HG02885 (cell line): Measurements from ENCODE around the gene FBXL7.

Experiments used
- ATAC-seq: cut with Tn5 transposase; IDR thresholded peaks from one replicate; pipeline ENCODE4 v1.9.1; 2021; ENCODE audit warnings: mild to moderate bottlenecking; ENCODE audit not compliant: unreplicated experiment, poor library complexity

The FBXL7 gene

DNA sequence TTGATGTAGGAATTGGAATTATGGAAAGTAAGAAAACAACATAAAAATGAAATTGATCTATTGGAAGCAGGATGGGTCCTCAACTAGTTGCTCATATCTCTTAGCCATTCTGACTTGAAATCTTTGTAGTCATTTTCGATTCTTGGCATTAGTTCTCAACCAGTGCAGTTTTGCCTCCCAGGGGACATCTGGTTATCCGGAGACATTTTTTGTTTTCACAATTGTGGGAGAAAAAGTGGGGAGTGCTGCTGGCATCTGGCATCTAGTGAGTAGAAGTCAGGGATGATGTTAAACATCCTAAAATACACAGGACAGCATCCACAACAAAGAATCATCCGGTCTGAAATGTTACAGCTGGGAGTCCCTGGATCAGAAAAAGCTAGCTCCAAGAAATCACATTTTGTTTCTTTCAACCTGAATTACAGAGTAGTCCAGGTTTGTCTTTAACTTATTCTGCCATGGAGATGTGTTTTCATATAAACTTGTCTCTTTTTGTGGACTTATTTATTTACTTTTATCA, 74.9 kb downstream of the FBXL7 start:
- no peak for ATAC-seq

DNA sequence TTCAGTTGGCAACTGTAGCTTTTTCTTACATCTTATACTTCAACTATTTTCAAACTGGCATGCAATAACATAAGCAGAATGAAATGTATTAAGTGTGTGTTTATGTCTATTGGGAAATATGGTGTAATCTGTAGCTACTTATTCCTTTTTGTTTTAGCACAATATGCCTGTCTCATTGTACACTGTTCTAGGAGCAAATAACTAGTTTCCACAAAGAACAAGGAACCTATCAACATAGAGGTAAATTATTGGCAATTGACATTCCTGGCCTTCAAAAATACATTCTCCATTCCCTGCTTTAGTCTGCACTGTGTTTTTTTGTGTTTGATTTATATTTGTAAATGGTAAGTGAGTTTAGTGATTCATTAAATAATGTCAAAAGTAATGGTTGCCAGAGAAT, 75.7 kb downstream of the FBXL7 start:
- no peak for ATAC-seq

DNA sequence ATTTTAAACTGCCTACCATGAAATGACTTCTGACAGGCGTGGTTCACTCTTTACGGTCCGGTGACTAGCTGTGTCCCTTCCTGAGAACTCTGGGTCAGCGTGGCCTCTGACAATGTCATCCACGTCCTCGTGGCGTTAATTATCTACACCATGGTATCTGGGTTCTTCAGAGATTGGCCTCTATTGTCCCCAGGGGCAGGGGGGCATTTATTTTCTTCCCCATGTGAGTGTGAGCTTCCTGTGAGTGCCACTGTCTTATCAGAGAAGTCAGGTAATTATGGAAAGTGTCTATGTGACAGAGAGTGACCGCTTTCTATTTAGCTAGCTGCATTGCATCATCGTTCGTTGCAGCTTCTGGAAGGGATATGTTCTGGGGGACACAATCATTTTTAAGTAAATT, 77.2 kb downstream of the FBXL7 start:
- ATAC-seq: no peak

DNA sequence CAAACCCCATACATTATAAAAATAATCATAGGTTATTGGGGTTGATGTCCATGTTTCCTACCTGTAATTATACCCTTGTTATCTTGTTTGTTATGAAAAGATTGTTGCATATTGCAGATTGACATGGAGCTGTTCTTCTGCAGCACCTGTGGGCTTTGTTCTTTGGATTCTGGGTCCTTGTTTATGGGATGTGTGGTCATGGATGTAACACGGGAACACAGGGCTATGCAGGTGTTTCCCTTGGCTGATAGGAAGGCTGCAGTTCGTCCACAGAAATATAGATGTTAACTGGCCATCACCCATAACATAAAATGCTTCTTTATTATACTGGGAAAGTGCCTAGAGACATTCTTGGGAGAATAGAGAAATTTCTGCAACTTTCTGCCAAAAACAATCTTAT, 77.9 kb downstream of the FBXL7 start:
- no peak for ATAC-seq

DNA sequence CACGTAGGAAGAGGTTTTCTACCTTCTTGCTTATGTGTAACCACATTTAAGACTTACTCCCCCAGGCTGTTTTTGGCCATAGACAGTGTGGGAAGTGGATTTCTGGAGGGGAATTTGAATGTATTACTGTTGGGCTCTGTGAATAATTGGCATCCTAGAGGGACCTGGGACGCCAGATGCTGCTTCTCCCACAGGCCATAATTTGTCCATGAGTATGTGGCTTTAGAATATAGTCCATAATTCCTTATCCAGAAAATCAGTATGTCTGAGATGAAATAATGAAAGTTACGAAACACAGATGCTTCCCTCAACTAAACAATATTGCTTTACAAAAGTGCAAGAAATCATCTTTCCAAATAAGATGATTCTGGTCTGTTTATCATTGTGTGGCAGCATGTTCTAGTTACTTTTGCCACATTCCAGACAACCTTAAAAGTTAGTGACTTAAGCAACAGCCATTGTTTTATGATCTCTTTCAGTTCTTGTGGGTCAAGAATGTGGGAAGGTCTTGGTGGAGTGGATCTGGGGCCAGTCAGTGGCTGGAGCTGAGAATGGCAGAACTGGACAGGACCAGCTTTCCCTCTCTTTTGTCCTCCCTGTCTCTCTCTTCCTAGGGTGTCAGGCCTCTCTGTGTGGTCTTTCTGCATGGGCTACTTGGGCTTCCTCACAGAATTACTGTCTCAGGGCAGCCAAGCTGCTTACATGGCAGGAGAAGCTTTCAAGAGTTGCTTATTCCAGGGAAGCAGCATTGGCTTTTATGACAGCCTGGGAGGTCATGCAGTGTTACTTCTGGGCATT, 79.4 kb downstream of the FBXL7 start:
- ATAC-seq: no peak

DNA sequence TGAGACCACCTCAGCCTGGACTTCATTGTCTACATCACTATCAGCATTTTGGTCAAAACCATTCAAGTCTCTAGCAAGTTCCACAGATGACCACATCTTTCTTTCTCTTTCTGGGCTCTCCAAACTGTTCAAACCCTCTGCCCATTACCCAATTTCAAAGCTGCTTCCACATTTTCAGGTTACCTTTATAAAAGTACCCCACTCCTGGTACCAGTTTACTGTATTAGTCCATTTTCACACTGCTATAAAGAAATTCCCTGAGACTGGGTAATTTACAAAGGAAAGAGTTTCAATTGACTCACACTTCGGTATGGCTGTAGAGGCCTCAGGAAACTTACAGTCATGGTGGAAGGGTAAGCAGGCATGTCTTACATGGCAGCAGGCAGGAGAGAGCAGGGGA, 84.5 kb downstream of the FBXL7 start:
- ATAC-seq: no peak

DNA sequence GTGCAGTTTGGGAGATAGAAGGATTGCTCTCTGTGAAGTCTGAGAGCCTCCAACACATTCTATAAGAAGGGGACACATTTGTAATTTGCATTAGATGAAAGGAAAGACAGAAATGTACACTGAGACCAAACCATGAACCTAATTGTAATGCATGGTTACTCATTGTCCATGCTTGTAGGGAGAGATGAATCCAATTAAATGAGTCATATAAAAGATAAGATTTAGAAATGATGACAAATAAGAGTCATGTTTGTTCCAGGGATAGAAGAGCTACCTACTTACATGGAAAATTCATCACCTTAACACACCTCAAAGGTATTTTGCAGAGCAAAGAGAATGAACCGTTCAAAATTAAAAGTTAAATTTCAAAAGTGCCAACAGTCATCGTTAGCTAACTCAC, 85.1 kb downstream of the FBXL7 start:
- no peak for ATAC-seq

DNA sequence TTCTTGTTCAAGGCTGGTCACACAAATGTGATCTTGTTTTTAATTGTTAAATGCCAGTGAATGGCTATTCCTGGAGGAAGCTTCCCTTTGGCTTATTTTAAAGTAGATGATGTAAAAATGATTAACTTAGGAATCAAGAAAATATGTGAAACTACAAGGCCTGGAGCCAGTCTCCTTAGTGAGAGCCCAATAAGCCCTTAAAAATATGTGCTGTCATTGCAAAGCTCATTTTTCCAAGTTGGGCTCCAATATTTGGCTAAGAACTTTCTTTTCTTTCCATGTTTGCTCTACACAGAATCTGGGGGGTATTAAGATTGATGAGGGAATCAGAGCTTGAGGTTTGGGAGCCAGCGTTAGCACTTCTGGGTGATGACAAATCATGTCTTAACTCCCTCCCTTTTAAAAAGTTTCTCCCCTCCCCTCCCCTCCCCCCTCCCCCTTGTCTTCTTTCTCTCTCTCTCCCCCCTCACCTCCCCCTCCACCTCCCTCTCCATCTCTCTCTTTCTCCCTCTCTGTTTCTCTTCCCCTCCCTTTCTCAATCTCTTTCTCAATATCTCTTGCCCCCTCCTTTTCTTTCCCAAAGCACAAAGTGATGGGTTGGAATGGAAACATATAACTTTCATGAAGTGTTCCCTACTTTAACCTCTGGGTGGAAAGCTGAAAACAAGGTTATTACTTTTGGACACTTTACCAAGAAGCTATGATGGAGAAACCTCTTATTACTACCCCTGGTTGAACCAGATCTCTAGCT, 86.0 kb downstream of the FBXL7 start:
- no peak for ATAC-seq

DNA sequence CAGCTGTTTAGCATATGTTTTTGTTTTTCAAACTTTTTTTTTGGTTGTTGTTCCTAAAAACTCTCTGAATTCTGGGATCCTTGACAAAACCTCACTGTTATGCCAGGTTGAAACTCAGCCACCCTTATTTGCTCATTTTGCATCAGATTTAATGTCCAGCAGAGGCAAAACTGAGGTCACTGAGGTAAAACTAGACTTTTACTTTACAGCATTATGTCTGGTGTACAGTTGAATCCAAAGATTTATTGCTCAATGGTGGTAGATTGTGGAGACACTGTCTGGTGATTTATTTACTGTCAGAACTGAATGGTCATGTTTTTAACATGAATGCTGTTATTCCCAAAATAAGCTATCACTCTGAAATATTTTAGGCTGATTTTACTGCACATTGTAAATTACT, 87.9 kb downstream of the FBXL7 start:
- ATAC-seq: no peak

DNA sequence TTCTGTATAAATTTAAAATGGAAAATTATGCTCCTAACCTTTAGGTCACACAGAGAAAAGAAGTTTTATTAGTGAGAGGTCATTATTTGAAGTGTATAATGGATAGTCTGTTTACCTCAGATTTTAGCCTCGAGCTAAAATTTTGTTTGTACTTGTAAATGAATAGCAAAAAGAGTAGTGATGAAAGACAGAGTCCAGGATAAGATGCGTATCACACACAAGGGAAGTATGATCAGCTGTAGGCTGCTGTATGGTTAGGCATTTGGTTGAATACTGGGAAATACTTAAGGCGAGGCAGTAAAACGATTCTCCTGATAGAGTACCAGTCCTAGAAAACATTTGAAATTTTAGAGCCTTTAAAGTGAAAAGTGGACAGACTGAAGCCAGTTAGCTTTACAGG, 92.7 kb downstream of the FBXL7 start:
- no peak for ATAC-seq

DNA sequence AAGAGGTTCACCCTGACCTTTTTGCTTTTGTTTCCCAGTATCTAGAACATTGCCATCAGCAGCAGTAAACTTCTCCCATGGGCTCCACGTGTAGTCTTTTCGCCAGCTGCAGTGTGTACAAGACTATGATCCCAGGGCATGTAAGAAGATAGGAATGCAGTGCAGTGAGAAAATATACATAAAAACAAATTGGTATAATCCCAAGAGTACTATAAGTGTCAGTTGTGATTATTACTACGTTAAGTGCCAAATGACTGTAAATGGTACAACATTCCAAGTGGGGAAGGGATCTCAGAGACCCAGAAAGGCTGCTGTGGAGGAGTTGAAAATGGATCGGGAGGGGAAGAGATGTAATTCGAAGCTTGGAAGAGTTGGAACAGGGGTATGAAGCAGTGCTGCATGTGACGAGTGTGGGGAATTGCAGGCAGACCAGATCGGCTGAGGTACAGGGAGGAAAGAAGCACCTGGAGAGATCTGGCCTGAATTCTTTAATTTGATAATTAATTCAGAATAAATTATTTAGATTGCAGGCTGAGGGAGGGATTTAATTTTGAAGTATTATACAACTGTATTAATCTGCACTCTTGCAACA, 95.1 kb downstream of the FBXL7 start:
- ATAC-seq: no peak

DNA sequence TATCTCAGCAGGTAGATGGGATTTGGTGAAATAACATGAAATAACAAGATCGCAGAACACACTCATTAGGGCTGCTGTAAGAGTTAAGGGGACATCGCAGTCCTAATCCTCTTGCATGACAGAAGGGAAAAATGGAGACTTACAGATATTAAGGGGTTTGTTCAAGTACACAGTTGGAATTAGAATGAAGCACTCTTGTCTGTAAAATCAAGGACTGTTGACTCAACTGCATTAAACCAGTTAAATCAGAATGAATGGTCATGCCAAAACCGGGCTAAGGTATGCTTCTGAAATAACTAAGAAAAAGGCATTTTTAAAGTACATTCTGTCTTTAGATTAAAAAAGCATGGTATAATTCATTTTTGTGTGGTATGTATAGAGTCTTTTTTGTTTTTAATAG, 95.9 kb downstream of the FBXL7 start:
- ATAC-seq: no peak

DNA sequence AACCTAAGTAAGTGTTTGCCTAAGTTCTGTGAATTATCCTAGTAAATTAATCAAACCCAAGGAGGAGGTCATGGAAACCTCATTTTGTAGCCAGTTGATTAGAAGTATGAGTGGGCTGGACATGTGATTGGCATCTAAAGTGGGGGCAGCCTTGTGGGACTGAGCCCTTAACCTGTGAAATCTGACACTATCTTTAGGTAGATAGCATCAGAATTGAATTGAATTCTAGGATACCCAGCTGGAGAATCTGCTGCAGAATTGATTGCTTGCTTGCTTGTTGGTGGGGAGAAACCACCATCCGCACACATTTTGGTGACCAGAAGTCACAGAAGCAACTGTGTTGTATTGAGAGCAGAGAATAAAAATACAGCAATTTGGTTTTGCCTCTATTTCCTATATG, 97.0 kb downstream of the FBXL7 start:
- ATAC-seq: no peak

DNA sequence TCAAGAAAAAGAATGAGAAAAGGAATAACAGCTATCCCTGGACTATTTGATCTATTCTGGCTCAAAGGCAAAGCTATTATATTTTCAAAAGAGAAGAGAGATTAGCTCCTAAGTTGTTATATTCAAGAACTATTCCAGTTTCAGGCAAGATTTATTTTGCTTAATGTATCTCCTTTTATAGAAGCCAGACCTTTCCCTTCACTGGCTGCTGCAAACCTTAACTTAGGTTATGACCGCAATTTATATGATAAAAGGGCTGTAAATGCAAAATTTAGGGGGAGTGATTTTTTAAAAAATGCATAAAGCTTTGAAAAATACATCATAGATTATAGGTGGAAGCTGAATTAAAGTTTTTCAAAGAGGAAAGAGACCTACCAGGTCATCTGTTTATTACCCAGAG, 97.8 kb downstream of the FBXL7 start:
- ATAC-seq: no peak

DNA sequence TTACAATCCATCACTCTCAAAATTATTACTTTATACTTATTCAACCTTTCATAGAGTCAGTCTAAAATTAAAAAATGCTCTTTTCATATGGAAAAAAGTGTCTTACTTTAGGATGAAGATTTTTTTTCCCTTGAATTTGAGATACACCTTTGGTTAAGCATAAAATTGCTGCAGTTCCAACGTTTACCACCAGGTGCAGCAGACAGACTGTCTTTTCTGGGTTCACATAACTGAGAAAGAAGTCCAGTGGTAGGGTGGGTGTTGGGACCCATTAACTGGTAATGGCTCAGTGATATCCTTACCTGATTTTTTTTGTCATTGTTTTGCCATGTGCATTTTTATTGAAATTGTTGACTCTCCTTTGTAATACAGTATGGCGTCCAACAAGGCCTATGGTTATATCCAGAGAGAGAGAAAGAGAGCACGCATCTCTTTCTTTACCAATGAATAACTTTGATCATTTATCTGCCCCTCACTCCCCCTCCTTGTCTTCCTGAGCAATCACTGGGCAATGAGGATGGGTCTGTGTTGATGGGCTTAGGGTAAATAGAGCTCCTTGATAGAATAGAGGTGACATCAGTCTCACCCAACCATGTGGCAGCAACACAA, 98.4 kb downstream of the FBXL7 start:
- peak; percentile 66 for ATAC-seq

DNA sequence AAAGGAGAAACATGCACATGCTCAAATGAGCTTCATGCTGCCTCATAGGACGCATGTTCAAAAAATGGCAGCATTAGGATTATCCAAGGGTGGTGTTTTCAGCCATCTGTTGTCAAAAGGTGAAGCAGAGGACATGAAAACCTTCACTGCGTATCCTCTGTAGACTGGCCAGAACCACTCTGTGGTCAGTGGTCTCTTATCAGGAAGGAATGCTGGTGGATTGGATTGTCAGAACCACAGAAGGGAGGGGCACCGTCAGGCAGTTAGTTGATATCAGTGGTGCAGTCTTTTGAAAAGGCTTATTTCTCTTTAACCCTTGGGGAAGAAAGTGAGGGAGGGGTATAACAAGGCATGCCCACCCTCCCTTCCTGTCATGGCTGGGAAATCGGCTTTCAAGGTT, 100.1 kb downstream of the FBXL7 start:
- no peak for ATAC-seq

DNA sequence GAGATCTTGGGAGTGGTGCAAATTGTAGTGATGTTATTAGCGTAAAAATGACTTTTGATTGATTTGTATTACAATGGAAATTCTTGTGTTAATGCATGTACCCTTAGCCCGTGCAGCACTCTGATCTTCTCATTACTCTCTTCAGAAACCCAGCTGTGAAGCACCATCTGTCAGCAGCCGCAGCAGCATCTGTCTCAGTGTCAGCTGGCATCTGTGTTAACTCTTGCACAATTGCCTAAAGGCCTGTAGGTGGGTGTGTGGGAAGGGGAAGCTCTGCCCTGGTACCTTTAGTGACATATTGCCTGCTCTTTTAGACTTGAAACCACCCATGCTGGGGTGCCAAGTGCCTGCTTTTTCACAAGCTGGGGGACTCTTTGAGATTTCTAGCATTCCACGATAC, 101.3 kb downstream of the FBXL7 start:
- ATAC-seq: no peak

DNA sequence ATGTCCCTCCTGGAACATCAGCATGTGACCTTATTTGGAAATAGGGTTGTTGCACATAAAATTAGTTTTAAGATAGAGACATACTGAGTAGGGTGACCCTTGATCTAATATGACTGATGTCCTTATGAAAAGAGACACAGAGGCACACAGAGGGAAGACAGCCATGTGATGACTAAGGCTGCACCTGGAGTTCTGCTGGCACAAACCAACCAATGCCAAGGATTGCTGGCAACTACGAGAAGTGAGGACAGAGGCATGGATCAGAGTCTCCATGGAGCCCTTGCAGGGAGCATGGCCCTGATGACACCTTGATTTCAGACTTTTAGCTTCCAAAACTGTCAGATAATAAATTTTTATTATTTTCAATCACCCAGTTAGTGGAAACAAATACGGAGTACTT, 101.9 kb downstream of the FBXL7 start:
- ATAC-seq: no peak

DNA sequence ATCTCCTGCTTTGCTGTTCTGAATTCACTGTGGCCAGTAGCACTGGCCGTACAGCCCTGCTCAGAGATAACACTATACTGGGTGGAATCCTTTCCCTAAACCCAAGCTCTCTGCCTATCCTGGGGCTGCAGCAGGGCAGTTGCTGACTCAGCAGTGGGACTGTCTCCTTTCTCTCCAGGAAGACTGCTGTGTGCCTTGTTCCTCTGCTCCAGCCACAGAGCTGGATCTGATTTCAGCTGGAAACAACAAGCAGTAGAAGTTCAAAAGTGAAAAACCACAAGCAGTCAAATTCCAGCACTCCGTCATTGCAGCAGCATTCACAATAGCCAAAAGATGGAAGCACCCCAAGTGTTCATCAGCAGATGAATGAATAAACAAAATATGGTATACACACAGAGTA, 105.0 kb downstream of the FBXL7 start:
- no peak for ATAC-seq

DNA sequence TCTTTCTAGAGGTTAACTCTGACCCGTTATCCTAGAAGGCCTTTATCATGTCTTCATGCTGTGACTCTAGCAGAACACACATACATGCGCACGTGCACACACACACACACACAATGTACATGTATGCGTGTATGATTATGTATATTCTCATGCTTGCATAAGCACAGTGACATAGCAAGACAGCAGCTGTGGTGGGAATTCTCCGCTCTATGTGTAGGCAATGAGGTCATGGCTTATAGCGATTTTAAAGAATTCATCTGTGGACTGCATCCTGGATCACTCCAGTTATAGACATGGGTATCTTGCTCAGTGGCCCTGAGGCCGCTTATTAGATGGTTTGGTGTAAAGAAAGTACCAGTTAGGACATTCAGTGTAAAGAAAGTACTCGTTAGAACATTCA, 106.2 kb downstream of the FBXL7 start:
- no peak for ATAC-seq

DNA sequence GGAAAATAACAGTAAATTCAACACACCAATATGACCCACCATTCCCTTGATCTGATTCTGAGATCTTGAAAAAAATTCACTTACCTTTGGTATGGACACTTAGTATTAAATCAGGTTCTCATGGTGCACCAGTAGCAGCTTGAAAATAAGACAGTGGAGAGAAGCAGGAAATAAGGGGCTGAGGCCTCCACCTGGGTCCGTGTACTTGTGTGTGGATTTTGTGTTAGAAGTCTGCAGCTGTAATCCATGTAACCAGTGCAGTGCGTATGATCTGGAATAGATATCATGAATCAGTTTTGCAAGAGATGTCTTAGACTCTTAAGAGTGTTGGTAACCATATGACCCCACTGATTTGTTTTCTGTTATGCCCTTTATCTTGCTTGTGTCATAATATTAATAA, 107.1 kb downstream of the FBXL7 start:
- ATAC-seq: no peak
